DOHH2 (cell line): Measurements from ENCODE around the gene BCAS1.

Experiments
- CTCF ChIP-seq: fragments of 200-600 bp; sonication (generic); IDR thresholded peaks from one replicate; pipeline ENCODE4 v1.5.1; 2014; ENCODE audit warnings: antibody characterized with exemption, mild to moderate bottlenecking, low read depth, low read length; ENCODE audit not compliant: poor library complexity, severe bottlenecking
- EZH2phosphoT487 ChIP-seq: fragments of 200-600 bp; sonication (generic); IDR thresholded peaks from 2 replicates; pipeline ENCODE4 v1.6.1; 2017; ENCODE audit warnings: borderline replicate concordance, mild to moderate bottlenecking, antibody characterized with exemption, low read length, moderate library complexity, mixed read lengths

- no peak for TF ChIP-seq EZH2phosphoT487
- no peak for TF ChIP-seq CTCF
These were observed 85.3 kb downstream of the BCAS1 start for GRCh38 chr20:53985150-53985518.
